A673 (cell line): ENCODE measurements around the gene ACVR1B.

ENCODE experiments used
- CTCF ChIP-seq: fragments of 300-800, 200-600 bp; sonication (generic); conservative IDR thresholded peaks from 2 replicates; pipeline ENCODE4 v1.5.1; 2017; ENCODE audit warnings: low read depth, mild to moderate bottlenecking, antibody characterized with exemption, low read length, moderate library complexity, mixed read lengths
- EZH2 ChIP-seq: fragments of 200-600 bp; sonication (generic); IDR thresholded peaks from 2 replicates; pipeline ENCODE4 v1.6.1; 2017; ENCODE audit warnings: borderline replicate concordance, low read depth, mild to moderate bottlenecking, mixed read lengths, antibody characterized with exemption, low read length; ENCODE audit not compliant: poor library complexity, severe bottlenecking

- TF ChIP-seq CTCF (no peak), EZH2 (no peak)
Measured at GRCh38 chr12:52045794-52046199, 94.3 kb downstream of the ACVR1B start.
